Heart right ventricle (tissue), 16 donors: Measurements from ENCODE around the gene PLD2. TPM values are rescaled to one million over a fixed set of nuclear protein-coding genes. Genes with fewer than 3 reads are reported as not detected.
A peak's percentile ranks its signal among the peaks of the same experiment; 100 is the strongest.

ENCODE experiments used
- ATAC-seq, 8 donors: fragments of 200-7000 bp; cut with Tn5 transposase; one replicate each; pipeline ENCODE4 v1.9.1; 2020; ENCODE audit warnings: mild to moderate bottlenecking in 8 of 8, moderate library complexity in 8 of 8, moderate number of reproducible peaks in 1 of 8
- DNase-seq, 2 donors: peaks; one replicate each; pipeline ENCODE4 v3.0.0-alpha.2; 2020
- H3K27ac ChIP-seq, 10 donors: fragments of 200-600 bp; sonication (generic) in 2 of 10; one replicate each; pipeline versions ENCODE4 v1.5.0 to v1.8.0; 2020 to 2022; ENCODE audit warnings: mild to moderate bottlenecking in 3 of 10
- H3K27me3 ChIP-seq, 7 donors: fragments of 200-600 bp; one replicate each; pipeline ENCODE4 v1.8.0; 2021 to 2022; ENCODE audit warnings: mild to moderate bottlenecking in 2 of 7
- H3K36me3 ChIP-seq, 9 donors: fragments of 200-600 bp; sonication (generic) in 1 of 9; one replicate each; pipeline versions ENCODE4 v1.5.0 to v1.8.0; 2020 to 2022; ENCODE audit warnings: mild to moderate bottlenecking in 2 of 9
- H3K4me1 ChIP-seq, 9 donors: fragments of 200-600 bp; sonication (generic) in 1 of 9; one replicate each; pipeline versions ENCODE4 v1.5.0 to v1.8.0; 2020 to 2022; ENCODE audit warnings: mild to moderate bottlenecking in 4 of 9
- H3K4me3 ChIP-seq, 10 donors: fragments of 200-600 bp; sonication (generic) in 2 of 10; one replicate each; pipeline versions ENCODE4 v1.5.0 to v1.8.0; 2020 to 2022; ENCODE audit warnings: mild to moderate bottlenecking in 7 of 10, moderate library complexity in 2 of 10
- H3K9me3 ChIP-seq, 11 donors: fragments of 200-600 bp in 10 of 11; sonication (generic) in 2 of 11; one replicate each; pipeline versions ENCODE4 v1.5.0 to v1.8.0; 2013 to 2022; ENCODE audit warnings: mild to moderate bottlenecking in 2 of 11, control low read depth in 1 of 11, moderate library complexity in 1 of 11
- CTCF ChIP-seq, 9 donors: fragments of 200-600 bp; sonication (generic) in 2 of 9; IDR thresholded peaks; one replicate each; pipeline versions ENCODE4 v1.5.0 to v1.8.0; 2021 to 2022; ENCODE audit warnings: antibody characterized with exemption in 9 of 9, mild to moderate bottlenecking in 5 of 9, moderate library complexity in 1 of 9
- WGBS, 2 donors: extraction: QIAGEN DNeasy Blood & Tissue Kit; methylation state at CpG; one replicate each; pipeline ENCODE4 v1.1.7; 2013; ENCODE audit warnings: inconsistent platforms in 1 of 2; 5-methylcytosine and 5-hydroxymethylcytosine counted together
- intact Hi-C, 10 donors: fragments of 100-400 bp; cut with DNase I; formaldehyde crosslinking; loops; one replicate each; pipeline versions ENCODE4 v1.11.1 to v1.14.2; 2022
- polyA plus RNA-seq, 2 donors: library from polyadenylated mRNA; stranded (reverse); fragments of 200-250 nt; gene quantifications; one replicate each; pipeline ENCODE4 v1.2.3, GENCODE V29; 2013
- total RNA-seq, 10 donors: library from RNA; stranded (reverse); fragmentation: NEBNext Ultra II Directional in 3 of 10; extraction: Animal tissue kit (Norgen Biotek cat#: 25700) in 3 of 10; gene quantifications; one replicate each; pipeline versions ENCODE4 v1.2.1 to v1.2.4, GENCODE V29; 2021 to 2023
- donor health status: Arrhythmogenic right ventricular cardiomyopathy.
- donor health status: ischemic (EF 13 %, LVEDD 7.1; RV severe dilation, severe dysfunction).
- donor health status: healthy with polysubstance abuse.
- donor health status: DM: no; HTN: yes; CAD: no.
- donor health status: DM: no; HTN: no; CAD: no.
- donor health status: ischemic (EF 25% LVEDD 6.9; RV normal size, moderate dysfunction).
- donor health status: ischemic (EF 25% LVEDD 5.7; RV mildly dilated, moderate dysfunction).
- donor health status: healthy.
- donor health status: DM: yes; HTN: yes; CAD: no.
- donor health status: Ischemic cardiomyopathy.
- donor health status: ischemic (EF 35%, LVEDD 5.7; RV mildly dilated, moderate dysfunction).
- donor health status: nonischemic (EF 11% LVEDD 7.7; RV severe dilation, severe dysfunction).
- donor health status: DM: yes; HTN: yes; CAD: no.
- donor health status: PGD.
- donor health status: ischemic (EF 29% LVEDD 5.4; RV normal size, mild dysfunction).
- donor health status: nonischemic (EF 23%, LVEDD 6.1; RV moderate dilation, normal function).

PLD2 gene
- total and polyA plus RNA-seq, 12 donors, result 5.6 to 20.7 (median 10.4) TPM

DNA sequence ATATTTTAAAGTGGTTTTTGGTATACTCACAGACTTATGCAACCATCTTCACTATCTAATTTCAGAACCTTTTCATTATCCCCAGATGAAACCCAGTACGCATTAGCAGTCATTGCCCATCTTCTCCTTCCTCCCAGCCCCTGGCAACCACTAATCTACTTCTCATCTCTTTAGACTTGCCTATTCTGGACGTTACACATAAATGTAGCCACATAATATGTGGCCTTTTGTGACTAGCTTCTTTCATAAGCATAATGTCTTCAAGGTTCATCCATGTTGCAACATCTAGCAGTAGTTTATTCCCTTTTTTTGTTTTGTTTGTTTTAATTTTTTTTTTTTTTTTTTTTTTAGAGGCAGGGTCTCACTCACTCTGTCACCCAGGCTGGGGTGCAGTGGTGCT is 63.9 kb downstream of the PLD2 start:
- no peak for ATAC-seq
- no peak for TF ChIP-seq CTCF (IDR thresholded peaks at IDR 0.05)
- Histone ChIP-seq H3K27ac (no peak overlapping the region), H3K36me3 (peaks cover 0 to 28% (median 0%) of the 10 kb centered on the region in 9 donors), H3K4me3 (no peak overlapping the region), H3K27me3 (no peaks in the 10 kb centered on the region), H3K9me3 (no peaks in the 10 kb centered on the region), H3K4me1 (peaks cover 0 to 17% (median 4%) of the 10 kb centered on the region in 9 donors)
- DNase-seq, result no peak
- intact Hi-C loops, result no loop called here
- WGBS, 2 donors, result 82 to 92% methylated on average over 2 of the region's 2 CpGs

DNA sequence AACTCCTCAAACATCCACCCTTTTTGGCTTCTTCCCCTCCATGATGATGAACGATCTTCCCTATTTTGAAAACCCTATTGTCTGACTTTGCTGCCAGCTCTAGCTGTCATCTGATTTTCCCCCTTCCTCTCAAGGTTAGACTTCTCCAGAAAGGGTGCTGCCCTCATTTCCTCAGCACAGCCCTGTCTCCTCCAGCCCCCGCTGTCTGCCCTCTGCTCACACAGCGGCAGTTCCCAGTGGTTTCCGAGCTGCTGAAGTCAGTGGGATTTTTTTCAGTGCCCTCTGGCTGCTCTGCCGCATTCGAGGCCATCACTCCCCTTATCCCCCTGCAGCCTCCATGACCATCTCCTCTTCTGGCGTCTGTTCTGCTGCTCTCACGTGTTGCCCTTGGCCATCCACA is 65.8 kb downstream of the PLD2 start:
- intact Hi-C loops, result no loop called here
- H3K4me1 ChIP-seq, result peaks cover 0 to 33% (median 7%) of the 10 kb centered on the region in 9 donors
- DNase-seq, result no peak
- TF ChIP-seq CTCF (IDR thresholded peaks at IDR 0.05), result no peak
- H3K36me3 ChIP-seq, result peaks cover 0 to 28% (median 0%) of the 10 kb centered on the region in 9 donors
- H3K27me3 ChIP-seq, result no peaks in the 10 kb centered on the region
- no peaks in the 10 kb centered on the region for H3K9me3 ChIP-seq
- WGBS, 2 donors, result 50 to 54% methylated on average over 8 of the region's 8 CpGs
- ATAC-seq, result peak in 6 of 8 donors; percentile 33 to 70 (median 50)
- H3K4me3 ChIP-seq, result no peak overlapping the region
- peak overlapping the region in 2 of 10 donors; percentile 26 to 60 for H3K27ac ChIP-seq

Other genes starting within 250 kb of the PLD2 start
- gene GGT6, start 246.6 kb upstream of the PLD2 start, total RNA-seq, result under 1 TPM in 4 of 10 donors, not detected in 6; 0.08 to 0.19 (median 0.12) TPM
- gene GGT6, start 246.6 kb upstream of the PLD2 start, polyA plus RNA-seq, result under 1 TPM; 0.03 to 0.15 TPM
- 10 to 100 TPM in 9 of 10 donors, 1 to 10 TPM in 1; 7.8 to 84.1 (median 23.4) TPM for gene SMTNL2, start 222.6 kb upstream of the PLD2 start, total RNA-seq
- 10 to 100 TPM in 1 of 2 donors, 1 to 10 TPM in 1; 2.7 to 11.8 TPM for gene SMTNL2, start 222.6 kb upstream of the PLD2 start, polyA plus RNA-seq
- 1 to 10 TPM in 1 of 10 donors, under 1 TPM in 6, not detected in 3; 0.11 to 1.3 (median 0.16) TPM for gene ALOX15, start 165.5 kb upstream of the PLD2 start, total RNA-seq
- gene ALOX15, start 165.5 kb upstream of the PLD2 start, polyA plus RNA-seq, result not detected
- gene PELP1, start 103.0 kb upstream of the PLD2 start, total RNA-seq, result 10 to 100 TPM; 28.6 to 41.9 (median 35.2) TPM
- gene PELP1, start 103.0 kb upstream of the PLD2 start, polyA plus RNA-seq, result 10 to 100 TPM; 14.4 to 29.3 TPM
- gene ARRB2, start 96.5 kb upstream of the PLD2 start, total RNA-seq, result 10 to 100 TPM; 10.8 to 53.5 (median 17.2) TPM
- gene ARRB2, start 96.5 kb upstream of the PLD2 start, polyA plus RNA-seq, result 10 to 100 TPM; 13.4 to 33.4 TPM
- 10 to 100 TPM; 11.9 to 21.7 (median 17.5) TPM for gene MED11, start 75.7 kb upstream of the PLD2 start, total RNA-seq
- 10 to 100 TPM; 23.9 to 57.1 TPM for gene MED11, start 75.7 kb upstream of the PLD2 start, polyA plus RNA-seq
- 1 to 10 TPM in 1 of 10 donors, under 1 TPM in 8, not detected in 1; 0.15 to 2.1 (median 0.38) TPM for gene ZMYND15, start 67.3 kb upstream of the PLD2 start, total RNA-seq
- under 1 TPM; 0.20 to 0.22 TPM for gene ZMYND15, start 67.3 kb upstream of the PLD2 start, polyA plus RNA-seq
- gene CXCL16, start 67.2 kb upstream of the PLD2 start, total RNA-seq, result 10 to 100 TPM in 1 of 10 donors, 1 to 10 TPM in 9; 2.8 to 29.6 (median 4.2) TPM
- 1 to 10 TPM; 1.5 to 3.3 TPM for gene CXCL16, start 67.2 kb upstream of the PLD2 start, polyA plus RNA-seq
- not detected for gene TM4SF5, start 35.3 kb upstream of the PLD2 start, total RNA-seq
- gene TM4SF5, start 35.3 kb upstream of the PLD2 start, polyA plus RNA-seq, result not detected
- gene VMO1, start 20.8 kb upstream of the PLD2 start, total RNA-seq, result 1 to 10 TPM in 1 of 10 donors, under 1 TPM in 7, not detected in 2; 0.38 to 2.1 (median 0.59) TPM
- gene VMO1, start 20.8 kb upstream of the PLD2 start, polyA plus RNA-seq, result 1 to 10 TPM; 1.2 to 1.8 TPM
- gene GLTPD2, start 18.2 kb upstream of the PLD2 start, total RNA-seq, result under 1 TPM in 1 of 10 donors, not detected in 9; 0.25 TPM
- gene GLTPD2, start 18.2 kb upstream of the PLD2 start, polyA plus RNA-seq, result not detected
- 100 to 1,000 TPM; 160 to 221 (median 176) TPM for gene PSMB6, start 11.0 kb upstream of the PLD2 start, total RNA-seq
- 100 to 1,000 TPM; 151 to 386 TPM for gene PSMB6, start 11.0 kb upstream of the PLD2 start, polyA plus RNA-seq
- 10 to 100 TPM; 26.4 to 54.1 (median 33.5) TPM for gene MINK1, start 26.2 kb downstream of the PLD2 start, total RNA-seq
- gene MINK1, start 26.2 kb downstream of the PLD2 start, polyA plus RNA-seq, result 10 to 100 TPM; 17.3 to 52.3 TPM
- under 1 TPM in 9 of 10 donors, not detected in 1; 0.28 to 0.86 (median 0.39) TPM for gene C17orf107, start 92.4 kb downstream of the PLD2 start, total RNA-seq
- under 1 TPM; 0.44 to 0.57 TPM for gene C17orf107, start 92.4 kb downstream of the PLD2 start, polyA plus RNA-seq
- 1 to 10 TPM in 3 of 10 donors, under 1 TPM in 7; 0.19 to 1.6 (median 0.53) TPM for gene CHRNE, start 95.9 kb downstream of the PLD2 start, total RNA-seq
- gene CHRNE, start 95.9 kb downstream of the PLD2 start, polyA plus RNA-seq, result under 1 TPM; 0.44 to 0.71 TPM
- gene GP1BA, start 125.1 kb downstream of the PLD2 start, total RNA-seq, result under 1 TPM in 5 of 10 donors, not detected in 5; 0.15 to 0.53 (median 0.39) TPM
- under 1 TPM; 0.04 to 0.15 TPM for gene GP1BA, start 125.1 kb downstream of the PLD2 start, polyA plus RNA-seq
- 100 to 1,000 TPM; 181 to 312 (median 242) TPM for gene SLC25A11, start 132.9 kb downstream of the PLD2 start, total RNA-seq
- gene SLC25A11, start 132.9 kb downstream of the PLD2 start, polyA plus RNA-seq, result 100 to 1,000 TPM; 126 to 127 TPM
- gene RNF167, start 133.1 kb downstream of the PLD2 start, total RNA-seq, result 100 to 1,000 TPM in 1 of 10 donors, 10 to 100 TPM in 9; 65.0 to 104 (median 80.9) TPM
- 100 to 1,000 TPM; 132 to 202 TPM for gene RNF167, start 133.1 kb downstream of the PLD2 start, polyA plus RNA-seq
- gene PFN1, start 141.4 kb downstream of the PLD2 start, total RNA-seq, result 100 to 1,000 TPM; 144 to 376 (median 160) TPM
- 100 to 1,000 TPM; 170 to 830 TPM for gene PFN1, start 141.4 kb downstream of the PLD2 start, polyA plus RNA-seq
- 1,000 to 10,000 TPM in 2 of 10 donors, 100 to 1,000 TPM in 8; 609 to 1,418 (median 746) TPM for gene ENO3, start 144.0 kb downstream of the PLD2 start, total RNA-seq
- 1,000 to 10,000 TPM in 1 of 2 donors, 100 to 1,000 TPM in 1; 143 to 1,668 TPM for gene ENO3, start 144.0 kb downstream of the PLD2 start, polyA plus RNA-seq
- 100 to 1,000 TPM in 9 of 10 donors, 10 to 100 TPM in 1; 95.5 to 189 (median 135) TPM for gene SPAG7, start 160.7 kb downstream of the PLD2 start, total RNA-seq
- 100 to 1,000 TPM; 134 to 157 TPM for gene SPAG7, start 160.7 kb downstream of the PLD2 start, polyA plus RNA-seq
- 10 to 100 TPM; 26.0 to 42.0 (median 33.7) TPM for gene CAMTA2, start 180.5 kb downstream of the PLD2 start, total RNA-seq
- gene CAMTA2, start 180.5 kb downstream of the PLD2 start, polyA plus RNA-seq, result 10 to 100 TPM; 43.1 to 74.3 TPM
- 1 to 10 TPM; 1.8 to 2.9 (median 2.2) TPM for gene INCA1, start 190.4 kb downstream of the PLD2 start, total RNA-seq
- gene INCA1, start 190.4 kb downstream of the PLD2 start, polyA plus RNA-seq, result 1 to 10 TPM in 1 of 2 donors, under 1 TPM in 1; 0.83 to 7.8 TPM
- 100 to 1,000 TPM; 565 to 826 (median 598) TPM for gene KIF1C, start 190.8 kb downstream of the PLD2 start, total RNA-seq
- 100 to 1,000 TPM; 141 to 158 TPM for gene KIF1C, start 190.8 kb downstream of the PLD2 start, polyA plus RNA-seq
- under 1 TPM in 3 of 10 donors, not detected in 7; 0.11 to 0.14 (median 0.12) TPM for gene SLC52A1, start 228.3 kb downstream of the PLD2 start, total RNA-seq
- gene SLC52A1, start 228.3 kb downstream of the PLD2 start, polyA plus RNA-seq, result not detected